GM19239 (cell line): ENCODE results near the gene GTPBP4.

Source experiments
- DNase-seq: peaks from one replicate; pipeline ENCODE4 v3.0.0; 2011; ENCODE audit warnings: low spot score; ENCODE audit not compliant: insufficient read length
- FAIRE-seq: peaks from 2 replicates; lab custom pipeline; 2011; peaks lifted over from hg19 to GRCh38; lab: Jason Lieb, UNC

The GTPBP4 gene

GRCh38 chr10:987870-988666 lies at the start of gene GTPBP4:
Gene GTPBP4, plus strand, starts transcription at chr10:988434. Its CDS starts 46 bp downstream, at chr10:988480.
- FAIRE-seq (peak; percentile 96), DNase-seq (peak; percentile 96)

GRCh38 chr10:938941-939678 lies 49.1 kb upstream of the GTPBP4 start:
- DNase-seq (no peak), FAIRE-seq (no peak)

GRCh38 chr10:943334-944033 lies 44.8 kb upstream of the GTPBP4 start:
- FAIRE-seq (peak; percentile 92), DNase-seq (no peak)

GRCh38 chr10:944034-944831 lies 44.0 kb upstream of the GTPBP4 start:
- DNase-seq (peak; percentile 40), FAIRE-seq (no peak)

GRCh38 chr10:945778-946177 lies 42.5 kb upstream of the GTPBP4 start:
- DNase-seq = no peak
- no peak for FAIRE-seq

- no peak for DNase-seq
These were observed 41.2 kb upstream of the GTPBP4 start for GRCh38 chr10:947051-947450.

GRCh38 chr10:947881-948280 lies 40.4 kb upstream of the GTPBP4 start:
- DNase-seq (no peak), FAIRE-seq (no peak)

More at GRCh38 chr10:947051-947450, 41.2 kb upstream of the GTPBP4 start:
- no peak for FAIRE-seq

- FAIRE-seq (no peak), DNase-seq (no peak)
These were observed 39.9 kb upstream of the GTPBP4 start for GRCh38 chr10:948347-948746.

- FAIRE-seq = no peak
- no peak for DNase-seq
These were observed 38.8 kb upstream of the GTPBP4 start for GRCh38 chr10:949446-949845.

- no peak for FAIRE-seq
These were observed 34.4 kb upstream of the GTPBP4 start for GRCh38 chr10:953836-954235.

GRCh38 chr10:954396-954795 lies 33.8 kb upstream of the GTPBP4 start:
- FAIRE-seq (no peak), DNase-seq (no peak)

More at GRCh38 chr10:953836-954235, 34.4 kb upstream of the GTPBP4 start:
- no peak for DNase-seq

GRCh38 chr10:955127-955819 lies 33.0 kb upstream of the GTPBP4 start:
- FAIRE-seq = no peak
- no peak for DNase-seq

- no peak for DNase-seq
- no peak for FAIRE-seq
These were observed 32.4 kb upstream of the GTPBP4 start for GRCh38 chr10:955820-956217.

- no peak for DNase-seq
These were observed 30.1 kb upstream of the GTPBP4 start for GRCh38 chr10:958106-958505.

GRCh38 chr10:958856-959255 lies 29.4 kb upstream of the GTPBP4 start:
- no peak for FAIRE-seq

More at GRCh38 chr10:958106-958505, 30.1 kb upstream of the GTPBP4 start:
- FAIRE-seq = no peak

GRCh38 chr10:962342-962741 lies 25.9 kb upstream of the GTPBP4 start:
- no peak for DNase-seq
- no peak for FAIRE-seq

More at GRCh38 chr10:958856-959255, 29.4 kb upstream of the GTPBP4 start:
- DNase-seq = no peak

- FAIRE-seq (no peak), DNase-seq (no peak)
These were observed 25.0 kb upstream of the GTPBP4 start for GRCh38 chr10:963186-963585.

- DNase-seq (no peak), FAIRE-seq (no peak)
These were observed 24.6 kb upstream of the GTPBP4 start for GRCh38 chr10:963655-964054.

- FAIRE-seq = no peak
- DNase-seq = no peak
These were observed 23.8 kb upstream of the GTPBP4 start for GRCh38 chr10:964321-964987.
